ENCODE measurements around the gene ADSS2.

DNA sequence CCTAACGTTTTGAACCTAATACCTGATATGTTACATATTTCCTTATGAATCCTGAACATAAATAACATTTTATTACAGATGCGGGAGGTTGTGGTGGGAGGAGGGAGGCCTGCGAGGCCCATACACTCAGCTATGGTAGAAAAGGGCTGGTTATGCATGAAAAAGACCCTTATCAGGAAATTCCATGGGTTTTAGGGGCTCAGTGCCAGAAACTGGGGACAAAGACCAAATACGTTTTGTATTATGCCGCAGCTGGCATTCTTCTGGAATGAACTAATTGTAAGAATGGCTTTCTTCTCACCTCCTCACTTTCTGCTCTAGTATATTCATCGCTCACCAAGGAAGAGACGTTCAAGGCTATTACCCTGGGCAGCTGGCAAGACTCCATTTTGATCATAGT is 76.7 kb downstream of the ADSS2 start:
- no peak for TF ChIP-seq ZFX (IDR thresholded peaks at IDR 0.05)
- no peak for TF ChIP-seq POLR2AphosphoS5 (IDR thresholded peaks at IDR 0.05; ENCODE audit: low read depth, low read length)
- TF ChIP-seq POLR2A (IDR thresholded peaks at IDR 0.05; ENCODE audit: borderline replicate concordance, extremely low read depth, insufficient read depth, insufficient read length), result no peak
- TF ChIP-seq, protein P1, sequence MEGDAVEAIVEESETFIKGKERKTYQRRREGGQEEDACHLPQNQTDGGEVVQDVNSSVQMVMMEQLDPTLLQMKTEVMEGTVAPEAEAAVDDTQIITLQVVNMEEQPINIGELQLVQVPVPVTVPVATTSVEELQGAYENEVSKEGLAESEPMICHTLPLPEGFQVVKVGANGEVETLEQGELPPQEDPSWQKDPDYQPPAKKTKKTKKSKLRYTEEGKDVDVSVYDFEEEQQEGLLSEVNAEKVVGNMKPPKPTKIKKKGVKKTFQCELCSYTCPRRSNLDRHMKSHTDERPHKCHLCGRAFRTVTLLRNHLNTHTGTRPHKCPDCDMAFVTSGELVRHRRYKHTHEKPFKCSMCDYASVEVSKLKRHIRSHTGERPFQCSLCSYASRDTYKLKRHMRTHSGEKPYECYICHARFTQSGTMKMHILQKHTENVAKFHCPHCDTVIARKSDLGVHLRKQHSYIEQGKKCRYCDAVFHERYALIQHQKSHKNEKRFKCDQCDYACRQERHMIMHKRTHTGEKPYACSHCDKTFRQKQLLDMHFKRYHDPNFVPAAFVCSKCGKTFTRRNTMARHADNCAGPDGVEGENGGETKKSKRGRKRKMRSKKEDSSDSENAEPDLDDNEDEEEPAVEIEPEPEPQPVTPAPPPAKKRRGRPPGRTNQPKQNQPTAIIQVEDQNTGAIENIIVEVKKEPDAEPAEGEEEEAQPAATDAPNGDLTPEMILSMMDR (IDR thresholded peaks at IDR 0.05 in 2 of 3, conservative IDR thresholded peaks at IDR 0.05 in 1 of 3; ENCODE audit: borderline replicate concordance in 1 of 3, insufficient read depth in 1 of 3, low read depth in 2 of 3, low read length in 2 of 3), result no peak
- TF ChIP-seq, protein P2, sequence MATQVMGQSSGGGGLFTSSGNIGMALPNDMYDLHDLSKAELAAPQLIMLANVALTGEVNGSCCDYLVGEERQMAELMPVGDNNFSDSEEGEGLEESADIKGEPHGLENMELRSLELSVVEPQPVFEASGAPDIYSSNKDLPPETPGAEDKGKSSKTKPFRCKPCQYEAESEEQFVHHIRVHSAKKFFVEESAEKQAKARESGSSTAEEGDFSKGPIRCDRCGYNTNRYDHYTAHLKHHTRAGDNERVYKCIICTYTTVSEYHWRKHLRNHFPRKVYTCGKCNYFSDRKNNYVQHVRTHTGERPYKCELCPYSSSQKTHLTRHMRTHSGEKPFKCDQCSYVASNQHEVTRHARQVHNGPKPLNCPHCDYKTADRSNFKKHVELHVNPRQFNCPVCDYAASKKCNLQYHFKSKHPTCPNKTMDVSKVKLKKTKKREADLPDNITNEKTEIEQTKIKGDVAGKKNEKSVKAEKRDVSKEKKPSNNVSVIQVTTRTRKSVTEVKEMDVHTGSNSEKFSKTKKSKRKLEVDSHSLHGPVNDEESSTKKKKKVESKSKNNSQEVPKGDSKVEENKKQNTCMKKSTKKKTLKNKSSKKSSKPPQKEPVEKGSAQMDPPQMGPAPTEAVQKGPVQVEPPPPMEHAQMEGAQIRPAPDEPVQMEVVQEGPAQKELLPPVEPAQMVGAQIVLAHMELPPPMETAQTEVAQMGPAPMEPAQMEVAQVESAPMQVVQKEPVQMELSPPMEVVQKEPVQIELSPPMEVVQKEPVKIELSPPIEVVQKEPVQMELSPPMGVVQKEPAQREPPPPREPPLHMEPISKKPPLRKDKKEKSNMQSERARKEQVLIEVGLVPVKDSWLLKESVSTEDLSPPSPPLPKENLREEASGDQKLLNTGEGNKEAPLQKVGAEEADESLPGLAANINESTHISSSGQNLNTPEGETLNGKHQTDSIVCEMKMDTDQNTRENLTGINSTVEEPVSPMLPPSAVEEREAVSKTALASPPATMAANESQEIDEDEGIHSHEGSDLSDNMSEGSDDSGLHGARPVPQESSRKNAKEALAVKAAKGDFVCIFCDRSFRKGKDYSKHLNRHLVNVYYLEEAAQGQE (IDR thresholded peaks at IDR 0.05; ENCODE audit: low read depth), result no peak
- TF ChIP-seq, protein P3, sequence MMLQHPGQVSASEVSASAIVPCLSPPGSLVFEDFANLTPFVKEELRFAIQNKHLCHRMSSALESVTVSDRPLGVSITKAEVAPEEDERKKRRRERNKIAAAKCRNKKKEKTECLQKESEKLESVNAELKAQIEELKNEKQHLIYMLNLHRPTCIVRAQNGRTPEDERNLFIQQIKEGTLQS (IDR thresholded peaks at IDR 0.05), result no peak
- TF ChIP-seq EGR1 (IDR thresholded peaks at IDR 0.05; ENCODE audit: low read depth), result no peak
- TF ChIP-seq SP1 (IDR thresholded peaks at IDR 0.05; ENCODE audit: low read depth), result no peak
- TF ChIP-seq CEBPB (IDR thresholded peaks at IDR 0.05; ENCODE audit: low read depth), result no peak
- TF ChIP-seq YY1 (IDR thresholded peaks at IDR 0.05; ENCODE audit: extremely low read depth, insufficient replicate concordance, low read depth, low read length), result no peak
- no peak for TF ChIP-seq SIN3A (IDR thresholded peaks at IDR 0.05; ENCODE audit: low read depth)
- TF ChIP-seq EZH2phosphoT487 (IDR thresholded peaks at IDR 0.05; ENCODE audit: borderline replicate concordance), result no peak
- no peak for TF ChIP-seq EZH2 (IDR thresholded peaks at IDR 0.05)
- TF ChIP-seq TCF7L2 (IDR thresholded peaks at IDR 0.05; ENCODE audit: borderline replicate concordance, extremely low read depth, insufficient read depth, insufficient read length), result no peak

Measured in HCT116 (cell line).